C4-2B (cell line): Measurements from ENCODE around the gene MTMR3.

Source experiments
- H3K27ac ChIP-seq: fragments of 450-650 bp; 2 replicates; pipeline ENCODE4 v1.5.1; 2017
- CTCF ChIP-seq: fragments of 450-650 bp; conservative IDR thresholded peaks from 2 replicates; pipeline ENCODE4 v1.5.1; 2017; ENCODE audit warnings: mild to moderate bottlenecking
- ZFX ChIP-seq: fragments of 450-650 bp; IDR thresholded peaks from 2 replicates; pipeline ENCODE4 v1.6.1; 2017

Gene MTMR3

DNA sequence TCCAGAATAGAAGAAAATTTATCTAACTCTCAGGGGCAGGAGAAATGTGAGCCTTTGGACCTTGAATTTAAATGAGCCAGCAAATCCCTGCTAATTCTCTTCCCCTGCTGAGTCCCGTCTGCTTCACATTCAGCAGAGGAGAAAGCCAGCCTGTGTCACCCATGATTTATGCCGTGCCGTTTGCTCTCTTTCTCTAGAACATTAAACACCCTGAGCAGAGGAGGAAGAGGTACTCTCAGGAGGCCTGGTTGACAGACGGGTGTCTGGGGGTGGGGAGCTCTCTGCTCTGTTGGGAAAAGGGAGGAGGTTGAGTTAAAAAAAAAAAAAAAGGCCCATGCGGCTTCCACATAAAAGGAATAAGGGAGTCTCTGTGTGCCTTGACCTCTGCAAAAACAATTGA lies 11.3 kb upstream of the MTMR3 start:
- TF ChIP-seq CTCF (no peak), ZFX (no peak)
- no peak overlapping the region for H3K27ac ChIP-seq

DNA sequence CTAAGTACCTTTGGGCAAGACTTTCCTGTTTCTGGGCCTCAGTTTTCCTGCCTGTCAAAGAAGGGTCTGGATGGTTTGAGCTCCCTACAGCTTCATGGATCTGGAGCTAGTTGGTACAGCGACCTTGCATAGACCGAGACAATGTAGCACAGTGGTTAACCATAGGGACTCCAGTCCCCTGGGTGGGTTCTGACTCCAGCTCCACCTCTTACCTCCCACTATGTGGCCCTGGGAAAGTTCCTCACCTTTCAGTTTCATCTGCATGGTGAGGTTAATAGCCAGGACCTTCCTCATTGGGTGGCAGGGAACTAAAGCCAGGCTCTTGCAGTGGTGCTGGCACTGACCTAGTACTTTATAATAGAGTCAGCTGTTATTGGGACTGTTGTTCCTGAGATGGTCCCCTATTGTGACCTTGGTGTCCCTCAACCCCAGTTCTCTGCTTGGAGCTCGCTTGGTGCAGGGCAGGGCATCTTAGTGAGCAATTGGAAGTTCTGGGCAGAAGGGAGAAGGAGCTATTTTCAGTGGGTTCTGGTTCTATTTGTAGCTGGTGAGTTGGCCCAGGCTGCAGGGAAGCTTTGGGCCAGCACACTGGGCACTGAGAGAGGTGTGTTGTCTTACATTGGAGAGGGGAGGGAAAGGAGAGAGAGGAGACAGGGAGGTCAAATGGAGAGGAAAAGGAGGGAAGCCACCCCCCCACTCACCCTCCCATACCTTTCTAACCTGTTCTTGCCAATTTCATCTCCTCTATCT lies 10.7 kb upstream of the MTMR3 start:
- TF ChIP-seq CTCF (no peak), ZFX (no peak)
- no peak overlapping the region for H3K27ac ChIP-seq

- TF ChIP-seq CTCF: no peak
- TF ChIP-seq ZFX: no peak
- H3K27ac ChIP-seq: no peak overlapping the region
These were observed 10.0 kb upstream of the MTMR3 start for GRCh38 chr22:29872989-29873388.

GRCh38 chr22:29873943-29874342 lies 9.0 kb upstream of the MTMR3 start:
- TF ChIP-seq ZFX: no peak
- no peak overlapping the region for H3K27ac ChIP-seq

DNA sequence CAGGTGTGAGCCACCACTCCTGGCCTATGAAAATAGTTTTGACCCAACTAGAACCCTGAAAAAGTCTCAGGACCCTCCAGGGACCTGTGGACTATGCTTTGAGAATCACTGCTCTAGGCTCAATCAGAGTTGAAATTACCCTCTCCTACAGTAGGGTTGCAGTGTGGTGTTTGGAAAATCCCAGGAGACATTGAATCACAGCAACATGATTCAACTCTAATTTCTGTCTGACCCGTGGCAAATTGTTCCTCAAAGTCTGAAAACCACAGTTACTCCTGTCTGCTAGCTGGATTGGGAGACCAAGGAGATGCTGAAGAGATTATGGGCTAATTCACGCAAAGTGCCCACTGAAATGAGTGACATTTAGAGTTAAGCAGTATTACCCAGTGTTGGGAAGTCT lies 5.4 kb upstream of the MTMR3 start:
- TF ChIP-seq ZFX (no peak), CTCF (no peak)
- H3K27ac ChIP-seq: no peak overlapping the region

GRCh38 chr22:29879753-29880152 lies 3.2 kb upstream of the MTMR3 start:
- TF ChIP-seq CTCF (no peak), ZFX (no peak)
- no peak overlapping the region for H3K27ac ChIP-seq

DNA sequence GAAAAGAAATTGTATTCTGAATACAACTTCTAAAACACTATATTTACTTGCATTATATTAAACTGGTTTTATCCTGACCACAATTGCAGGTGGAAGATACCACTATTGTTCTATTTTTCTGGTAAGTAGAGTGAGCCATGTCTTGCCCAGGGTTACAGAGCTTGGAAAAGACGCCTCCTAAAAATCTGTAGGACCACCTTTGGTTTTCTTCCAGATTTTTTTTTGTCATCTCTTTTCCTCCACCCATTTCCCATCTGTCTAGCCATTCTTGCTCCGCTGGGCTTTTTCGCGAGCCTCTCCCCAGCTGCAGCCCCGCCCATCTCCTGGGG lies 294 bp upstream of the MTMR3 start:
- TF ChIP-seq ZFX (no peak), CTCF (no peak)
- H3K27ac ChIP-seq: peak overlapping the region; percentile 90

DNA sequence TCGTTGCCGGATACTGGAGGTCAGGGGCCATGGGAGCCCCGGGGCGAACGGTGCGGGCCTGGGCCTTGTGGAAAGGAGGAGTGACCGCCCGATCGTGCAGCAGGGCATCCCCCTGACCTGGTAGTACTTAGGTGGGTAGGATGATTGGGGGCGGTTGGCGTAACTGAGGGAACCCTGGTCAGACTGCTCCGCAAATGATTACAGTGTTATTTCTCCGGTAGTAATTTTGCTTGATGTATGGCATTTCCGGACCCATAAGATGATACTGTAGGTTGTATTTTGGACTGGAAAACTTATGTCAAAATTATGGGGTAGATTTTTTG lies 762 bp downstream of the MTMR3 start:
- TF ChIP-seq CTCF (0 out of 2 replicates have a peak, but pooled peaks have one; percentile 5), ZFX (0 out of 2 replicates have a peak, but pooled peaks have one; percentile 4)
- H3K27ac ChIP-seq: peak overlapping the region; percentile 90
